ENCODE results near the gene WDR41.

- TF ChIP-seq CTCF (IDR thresholded peaks at IDR 0.05) = no peak
- TF ChIP-seq POLR2A (IDR thresholded peaks at IDR 0.05) = no peak
Measured at GRCh38 chr5:77424921-77425320, 67.2 kb downstream of the WDR41 start.
